Spleen (tissue), 11 donors: ENCODE measurements around the gene ALOX12B. TPM values are rescaled to one million over a fixed set of nuclear protein-coding genes. Genes with fewer than 3 reads are reported as not detected.

ENCODE experiments used
- DNase-seq: peaks from one replicate; pipeline ENCODE4 v3.0.0-alpha.2; 2020
- H3K27ac ChIP-seq, 8 donors: fragments of 200-600 bp; sonication (generic) in 7 of 8; 1 replicate in 4 of 8; 2 replicates in 4 of 8; pipeline versions ENCODE4 v1.5.0 to v1.8.0; 2016 to 2021; ENCODE audit warnings: inconsistent platforms in 4 of 8, mild to moderate bottlenecking in 4 of 8, moderate library complexity in 1 of 8
- H3K27me3 ChIP-seq, 7 donors: fragments of 200-600 bp; sonication (generic) in 6 of 7; replicated peaks in 1 of 7; 1 replicate in 4 of 7; 2 replicates in 3 of 7; pipeline versions ENCODE4 v1.5.0 to v1.8.0; 2016 to 2021; ENCODE audit warnings: inconsistent platforms in 3 of 7, mild to moderate bottlenecking in 1 of 7
- H3K36me3 ChIP-seq, 6 donors: fragments of 200-600 bp; sonication (generic) in 5 of 6; 1 replicate in 4 of 6; 2 replicates in 2 of 6; pipeline versions ENCODE4 v1.5.0 to v1.8.0; 2016 to 2021; ENCODE audit warnings: inconsistent platforms in 2 of 6
- H3K4me1 ChIP-seq, 6 donors: fragments of 200-600 bp; sonication (generic) in 5 of 6; 1 replicate in 3 of 6; 2 replicates in 3 of 6; pipeline versions ENCODE4 v1.5.0 to v1.8.0; 2016 to 2021; ENCODE audit warnings: inconsistent platforms in 3 of 6
- H3K4me3 ChIP-seq, 8 donors: fragments of 200-600 bp; sonication (generic) in 7 of 8; 1 replicate in 4 of 8; 2 replicates in 4 of 8; pipeline versions ENCODE4 v1.5.0 to v1.8.0; 2016 to 2021; ENCODE audit warnings: inconsistent platforms in 4 of 8, mild to moderate bottlenecking in 4 of 8, moderate library complexity in 2 of 8
- H3K9me3 ChIP-seq, 8 donors: fragments of 200-600 bp; sonication (generic) in 7 of 8; 1 replicate in 4 of 8; 2 replicates in 4 of 8; pipeline versions ENCODE4 v1.5.0 to v1.8.0; 2016 to 2021; ENCODE audit warnings: inconsistent platforms in 4 of 8
- POLR2A ChIP-seq, 3 donors: fragments of 450-650 bp; IDR thresholded peaks; one replicate each; pipeline ENCODE4 v1.5.1; 2017; ENCODE audit warnings: antibody characterized with exemption in 3 of 3, mild to moderate bottlenecking in 1 of 3
- POLR2AphosphoS5 ChIP-seq, 3 donors: sonication (generic); formaldehyde crosslinking; IDR thresholded peaks; one replicate each; pipeline ENCODE4 v1.5.1; 2017; ENCODE audit warnings: antibody characterized with exemption in 3 of 3
- WGBS, 5 donors: extraction: QIAGEN DNeasy Blood & Tissue Kit in 3 of 5; methylation state at CpG; one replicate each; pipeline versions ENCODE4 v1.1.5 to v1.1.7; 2013 to 2018; 5-methylcytosine and 5-hydroxymethylcytosine counted together
- intact Hi-C: fragments of 100-400 bp; cut with DNase I; formaldehyde crosslinking; loops from one replicate; pipeline ENCODE4 v1.15.0; 2023; ENCODE audit warnings: low total_unique reads
- polyA plus RNA-seq, 3 donors: library from polyadenylated mRNA; stranded (reverse); fragments of 200-250 nt; gene quantifications; one replicate each; pipeline ENCODE4 v1.2.1, GENCODE V29; 2013
- total RNA-seq, 7 donors: library from RNA; depleted of rRNA in 3 of 7; stranded (reverse); fragments of >200 nt in 3 of 7; fragmentation: NEBNext Ultra II Directional in 4 of 7; extraction: Animal tissue kit (Norgen Biotek cat#: 25700) in 4 of 7; gene quantifications; one replicate each; pipeline versions ENCODE4 v1.1.0 to v1.2.1, GENCODE V29; 2016 to 2021
- TF ChIP-seq, protein P1 (sequence below), 11 experiments: fragments of 200-600 bp in 7 of 11; fragments of 450-650 bp in 4 of 11; sonication (generic) in 4 of 11; IDR thresholded peaks in 8 of 11; conservative IDR thresholded peaks in 3 of 11; 1 replicate in 7 of 11; 2 replicates in 4 of 11; pipeline versions ENCODE4 v1.4.0 to v1.8.0; 2016 to 2021; ENCODE audit warnings: antibody characterized with exemption in 11 of 11, inconsistent platforms in 4 of 11, mild to moderate bottlenecking in 1 of 11
- donor health status: healthy with polysubstance abuse.
- donor health status: DM: no; HTN: no; CAD: no; lungs with moderate emphysema.
- donor health status: DM: no; HTN: no; CAD: no.
- donor health status: Bipolar disorder and iron deficiency.
- donor health status: healthy.
- donor health status: DM: no; HTN: no; CAD: no.
- donor health status: DM: yes; HTN: yes; CAD: no.

ALOX12B gene
- total and polyA plus RNA-seq, 10 donors, result 0.47 to 1.3 (median 0.86) TPM; not detected in 4

DNA sequence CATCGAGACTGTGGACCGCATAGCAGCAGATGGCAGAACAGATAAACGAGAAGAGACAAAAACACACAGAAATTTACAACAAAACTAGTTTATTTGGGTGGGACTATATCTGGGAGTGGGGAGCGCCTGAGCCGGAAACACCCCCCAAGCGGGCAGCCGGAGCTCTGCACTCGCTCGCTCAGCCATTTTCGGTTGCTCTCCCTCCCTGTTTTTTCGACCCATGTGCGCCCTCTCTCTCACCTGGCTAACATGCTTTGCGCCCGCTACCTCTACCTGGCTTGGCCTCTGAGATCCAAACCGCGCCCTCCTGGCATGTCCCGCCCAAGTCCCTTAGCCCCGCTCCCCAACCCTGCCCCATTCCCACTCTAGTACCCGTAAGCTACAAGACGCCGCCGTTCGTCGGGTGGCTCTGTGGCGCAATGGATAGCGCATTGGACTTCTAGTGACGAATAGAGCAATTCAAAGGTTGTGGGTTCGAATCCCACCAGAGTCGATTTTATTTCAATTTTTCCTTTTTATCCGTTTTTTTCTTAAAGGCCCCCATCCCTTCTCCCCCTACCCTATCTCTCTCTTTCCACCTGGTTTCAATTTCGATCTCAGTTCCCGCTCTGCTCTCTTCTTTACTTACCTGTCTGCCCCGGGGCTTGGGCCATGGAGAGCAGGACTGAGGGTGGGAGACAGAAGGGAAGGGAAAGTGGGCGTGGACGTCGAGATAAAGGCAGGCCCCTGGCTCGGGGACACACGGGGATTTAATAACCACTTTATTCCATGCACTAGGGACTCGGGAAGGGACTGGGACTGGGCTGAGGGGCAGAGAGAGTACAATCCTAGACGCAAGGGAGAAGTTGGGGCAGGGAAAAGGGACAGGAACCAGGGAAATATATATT lies 33.2 kb upstream of the ALOX12B start:
- Histone ChIP-seq H3K27ac (peak overlapping the region in 7 of 8 donors; percentile 20 to 89 (median 81)), H3K4me3 (peak overlapping the region; percentile 37 to 86 (median 54)), H3K9me3 (no peaks in the 10 kb centered on the region), H3K4me1 (peaks cover 67 to 93% (median 87%) of the 10 kb centered on the region in 6 donors), H3K27me3 (peaks cover 4 to 87% (median 54%) of the 10 kb centered on the region in 7 donors), H3K36me3 (no peaks in the 10 kb centered on the region)
- peak; percentile 86 for DNase-seq
- 1 to 2% (median 1%) methylated on average over 40 of the region's 40 CpGs for WGBS, 5 donors
- TF ChIP-seq, protein P1, sequence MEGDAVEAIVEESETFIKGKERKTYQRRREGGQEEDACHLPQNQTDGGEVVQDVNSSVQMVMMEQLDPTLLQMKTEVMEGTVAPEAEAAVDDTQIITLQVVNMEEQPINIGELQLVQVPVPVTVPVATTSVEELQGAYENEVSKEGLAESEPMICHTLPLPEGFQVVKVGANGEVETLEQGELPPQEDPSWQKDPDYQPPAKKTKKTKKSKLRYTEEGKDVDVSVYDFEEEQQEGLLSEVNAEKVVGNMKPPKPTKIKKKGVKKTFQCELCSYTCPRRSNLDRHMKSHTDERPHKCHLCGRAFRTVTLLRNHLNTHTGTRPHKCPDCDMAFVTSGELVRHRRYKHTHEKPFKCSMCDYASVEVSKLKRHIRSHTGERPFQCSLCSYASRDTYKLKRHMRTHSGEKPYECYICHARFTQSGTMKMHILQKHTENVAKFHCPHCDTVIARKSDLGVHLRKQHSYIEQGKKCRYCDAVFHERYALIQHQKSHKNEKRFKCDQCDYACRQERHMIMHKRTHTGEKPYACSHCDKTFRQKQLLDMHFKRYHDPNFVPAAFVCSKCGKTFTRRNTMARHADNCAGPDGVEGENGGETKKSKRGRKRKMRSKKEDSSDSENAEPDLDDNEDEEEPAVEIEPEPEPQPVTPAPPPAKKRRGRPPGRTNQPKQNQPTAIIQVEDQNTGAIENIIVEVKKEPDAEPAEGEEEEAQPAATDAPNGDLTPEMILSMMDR (IDR thresholded peaks at IDR 0.05 in 8 of 11, conservative IDR thresholded peaks at IDR 0.05 in 3 of 11), result peak in 5 of 11 experiments; percentile 16 to 43 (median 28)
- TF ChIP-seq POLR2AphosphoS5 (IDR thresholded peaks at IDR 0.05), result no peak
- TF ChIP-seq POLR2A (IDR thresholded peaks at IDR 0.05), result no peak
- intact Hi-C loops, result no loop called here

DNA sequence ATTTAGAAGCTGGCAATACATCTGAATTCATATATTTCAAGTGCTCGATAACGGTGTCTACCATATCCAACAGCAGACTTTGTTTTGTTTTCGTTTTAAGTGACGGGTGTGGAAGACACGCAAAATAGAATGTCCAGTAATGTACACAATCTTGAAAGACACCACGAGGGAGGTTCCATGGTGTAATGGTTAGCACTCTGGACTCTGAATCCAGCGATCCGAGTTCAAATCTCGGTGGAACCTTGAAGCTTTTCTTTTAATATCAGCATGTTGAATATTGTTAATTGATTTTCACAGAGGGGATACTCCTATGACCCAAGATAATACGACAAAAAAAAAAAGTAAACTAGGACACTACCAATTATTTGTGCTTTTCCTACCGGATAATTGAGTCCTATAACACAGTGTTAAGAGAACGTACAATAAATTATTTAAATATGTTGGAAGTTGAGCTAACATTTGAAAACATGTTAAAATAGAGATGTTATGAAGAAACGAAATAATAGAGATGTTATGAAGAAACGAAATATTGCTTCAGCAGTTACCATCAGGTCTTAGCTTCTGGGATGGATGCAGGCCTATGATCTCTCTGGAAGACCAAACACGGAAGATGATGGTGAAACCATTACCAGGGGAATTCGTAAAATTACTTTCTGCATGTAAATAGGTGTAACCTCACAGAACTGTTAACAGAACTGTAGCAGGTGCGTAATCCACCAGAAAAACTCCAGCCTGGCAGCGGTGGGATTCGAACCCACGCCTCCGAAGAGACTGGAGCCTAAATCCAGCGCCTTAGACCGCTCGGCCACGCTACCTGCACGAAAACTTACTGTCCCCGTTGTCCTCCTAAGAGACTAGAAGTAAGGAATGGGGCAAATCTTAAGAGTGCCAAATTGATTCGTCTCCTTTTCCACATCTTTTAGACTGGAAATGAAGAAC lies 32.3 kb upstream of the ALOX12B start:
- intact Hi-C loops, result no loop called here
- H3K9me3 ChIP-seq, result no peaks in the 10 kb centered on the region
- 1% methylated on average over 24 to 28 of the region's 28 CpGs for WGBS, 5 donors
- peak overlapping the region; percentile 55 to 89 (median 82) for H3K27ac ChIP-seq
- peak; percentile 87 for DNase-seq
- H3K36me3 ChIP-seq, result no peaks in the 10 kb centered on the region
- TF ChIP-seq, protein P1 (IDR thresholded peaks at IDR 0.05 in 8 of 11, conservative IDR thresholded peaks at IDR 0.05 in 3 of 11), result no peak
- no peak for TF ChIP-seq POLR2A (IDR thresholded peaks at IDR 0.05)
- peak in 1 of 3 donors; percentile 29 for TF ChIP-seq POLR2AphosphoS5 (IDR thresholded peaks at IDR 0.05)
- peaks cover 4 to 86% (median 49%) of the 10 kb centered on the region in 7 donors for H3K27me3 ChIP-seq
- peak overlapping the region; percentile 46 to 86 (median 57) for H3K4me3 ChIP-seq
- H3K4me1 ChIP-seq, result peaks cover 58 to 84% (median 78%) of the 10 kb centered on the region in 6 donors

DNA sequence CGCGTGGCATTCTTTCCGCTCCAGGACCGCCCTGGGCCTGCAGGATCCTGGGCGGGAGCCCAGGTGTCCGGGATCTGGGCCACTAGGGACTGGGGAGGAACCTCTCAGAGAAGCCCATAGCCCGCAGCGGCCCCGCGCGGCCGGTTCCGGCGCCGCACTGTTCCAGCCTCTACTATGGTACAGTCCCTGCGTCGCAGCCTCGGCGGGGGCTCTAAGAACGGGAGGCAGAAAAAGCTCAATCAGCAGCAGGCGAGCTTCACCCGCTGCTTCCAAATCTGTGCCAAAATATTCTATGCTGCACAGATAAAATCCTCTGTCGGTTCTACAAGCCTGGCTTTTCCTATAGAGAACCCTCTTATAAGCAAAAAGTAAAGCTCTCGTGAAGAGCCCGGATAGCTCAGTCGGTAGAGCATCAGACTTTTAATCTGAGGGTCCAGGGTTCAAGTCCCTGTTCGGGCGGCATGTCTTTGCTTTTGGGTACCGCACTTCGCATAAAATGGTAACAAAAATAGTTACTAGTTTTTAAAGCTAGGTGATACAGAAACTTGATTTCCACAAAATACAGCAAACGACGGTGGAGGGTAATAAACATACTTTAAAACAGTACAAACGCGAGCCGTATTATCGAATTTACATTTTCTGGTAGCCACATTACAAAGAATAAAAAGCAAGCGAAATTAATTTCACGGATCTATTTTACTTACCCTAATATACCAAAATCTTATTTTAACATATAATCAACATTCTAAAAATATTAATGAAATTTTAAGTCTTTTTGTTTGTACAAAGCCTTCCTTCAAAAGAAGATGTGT lies 31.5 kb upstream of the ALOX12B start:
- Histone ChIP-seq H3K36me3 (no peaks in the 10 kb centered on the region), H3K4me3 (peak overlapping the region; percentile 46 to 86 (median 56)), H3K27me3 (peaks cover 4 to 86% (median 45%) of the 10 kb centered on the region in 7 donors), H3K4me1 (peaks cover 49 to 75% (median 69%) of the 10 kb centered on the region in 6 donors), H3K27ac (peak overlapping the region; percentile 55 to 89 (median 82)), H3K9me3 (no peaks in the 10 kb centered on the region)
- TF ChIP-seq POLR2AphosphoS5 (IDR thresholded peaks at IDR 0.05), result peak in 1 of 3 donors; percentile 61
- no peak for TF ChIP-seq POLR2A (IDR thresholded peaks at IDR 0.05)
- TF ChIP-seq, protein P1 (IDR thresholded peaks at IDR 0.05 in 8 of 11, conservative IDR thresholded peaks at IDR 0.05 in 3 of 11), result peak; percentile 59 to 93 (median 87)
- intact Hi-C loops, result no loop called here
- 0 to 1% (median 0%) methylated on average over 33 to 38 of the region's 38 CpGs for WGBS, 5 donors
- DNase-seq, result peak; percentile 97
